Lower lobe of right lung (tissue), 2 donors: ENCODE data around the gene SIPA1. TPM values are rescaled to one million over a fixed set of nuclear protein-coding genes. Genes with fewer than 3 reads are reported as not detected.

Experiments used
- ATAC-seq, 2 donors: fragments of 200-7000 bp; cut with Tn5 transposase; one replicate each; pipeline ENCODE4 v1.9.1; 2020 to 2022; ENCODE audit warnings: mild to moderate bottlenecking in 2 of 2, moderate library complexity in 2 of 2
- DNase-seq: peaks from one replicate; pipeline ENCODE4 v3.0.0-alpha.2; 2020
- H3K27ac ChIP-seq: fragments of 200-600 bp; one replicate; pipeline ENCODE4 v1.8.0; 2022
- H3K27me3 ChIP-seq: fragments of 200-600 bp; one replicate; pipeline ENCODE4 v1.8.0; 2022; ENCODE audit warnings: low read depth
- H3K36me3 ChIP-seq: fragments of 200-600 bp; one replicate; pipeline ENCODE4 v1.8.0; 2022; ENCODE audit warnings: mild to moderate bottlenecking
- H3K4me1 ChIP-seq: fragments of 200-600 bp; one replicate; pipeline ENCODE4 v1.8.0; 2022
- H3K4me3 ChIP-seq: fragments of 200-600 bp; one replicate; pipeline ENCODE4 v1.8.0; 2022; ENCODE audit warnings: mild to moderate bottlenecking
- H3K9me3 ChIP-seq: fragments of 200-600 bp; one replicate; pipeline ENCODE4 v1.8.0; 2022
- intact Hi-C: fragments of 100-400 bp; cut with DNase I; formaldehyde crosslinking; loops from one replicate; pipeline ENCODE4 v1.11.0; 2022
- total RNA-seq: library from RNA; stranded (reverse); fragmentation: NEBNext Ultra II Directional; extraction: Animal tissue kit (Norgen Biotek cat#: 25700); gene quantifications from one replicate; pipeline ENCODE4 v1.2.1, GENCODE V29; 2021
- TF ChIP-seq, protein P1 (sequence below): fragments of 200-600 bp; IDR thresholded peaks from one replicate; pipeline ENCODE4 v1.8.0; 2022; ENCODE audit warnings: antibody characterized with exemption, mild to moderate bottlenecking
- donor health status: DM: no; HTN: yes; CAD: no; lungs with severe emphysema.

The SIPA1 gene
- total RNA-seq, 1 donor from 2014 or later = 102 TPM

DNA sequence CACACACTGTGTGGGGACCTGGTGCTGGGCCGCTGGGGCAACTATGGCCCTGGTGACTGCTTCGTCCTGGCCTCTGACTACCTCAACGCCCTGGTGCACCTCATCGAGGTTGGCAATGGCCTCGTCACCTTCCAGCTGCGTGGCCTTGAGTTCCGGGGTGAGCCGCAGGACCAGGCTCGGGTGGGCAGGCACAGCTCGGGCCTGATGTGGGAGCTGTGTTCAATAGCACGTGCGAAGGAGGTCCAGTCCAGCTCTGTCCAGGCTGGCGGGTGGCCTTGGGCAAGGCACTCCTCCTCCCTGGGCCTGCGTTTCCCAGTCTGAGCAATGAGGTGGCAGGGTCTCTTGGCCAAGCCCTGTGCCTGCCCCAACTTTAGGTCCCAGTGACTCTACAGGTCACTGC is 8.3 kb upstream of the SIPA1 start:
- DNase-seq (no peak), ATAC-seq (no peak)
- intact Hi-C loops = no loop called here
- Histone ChIP-seq H3K27me3 (no peaks in the 10 kb centered on the region), H3K4me3 (no peak overlapping the region), H3K4me1 (peaks cover 10% of the 10 kb centered on the region), H3K27ac (no peak overlapping the region), H3K36me3 (peaks cover 99% of the 10 kb centered on the region), H3K9me3 (no peaks in the 10 kb centered on the region)
- TF ChIP-seq, protein P1, sequence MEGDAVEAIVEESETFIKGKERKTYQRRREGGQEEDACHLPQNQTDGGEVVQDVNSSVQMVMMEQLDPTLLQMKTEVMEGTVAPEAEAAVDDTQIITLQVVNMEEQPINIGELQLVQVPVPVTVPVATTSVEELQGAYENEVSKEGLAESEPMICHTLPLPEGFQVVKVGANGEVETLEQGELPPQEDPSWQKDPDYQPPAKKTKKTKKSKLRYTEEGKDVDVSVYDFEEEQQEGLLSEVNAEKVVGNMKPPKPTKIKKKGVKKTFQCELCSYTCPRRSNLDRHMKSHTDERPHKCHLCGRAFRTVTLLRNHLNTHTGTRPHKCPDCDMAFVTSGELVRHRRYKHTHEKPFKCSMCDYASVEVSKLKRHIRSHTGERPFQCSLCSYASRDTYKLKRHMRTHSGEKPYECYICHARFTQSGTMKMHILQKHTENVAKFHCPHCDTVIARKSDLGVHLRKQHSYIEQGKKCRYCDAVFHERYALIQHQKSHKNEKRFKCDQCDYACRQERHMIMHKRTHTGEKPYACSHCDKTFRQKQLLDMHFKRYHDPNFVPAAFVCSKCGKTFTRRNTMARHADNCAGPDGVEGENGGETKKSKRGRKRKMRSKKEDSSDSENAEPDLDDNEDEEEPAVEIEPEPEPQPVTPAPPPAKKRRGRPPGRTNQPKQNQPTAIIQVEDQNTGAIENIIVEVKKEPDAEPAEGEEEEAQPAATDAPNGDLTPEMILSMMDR = no peak

DNA sequence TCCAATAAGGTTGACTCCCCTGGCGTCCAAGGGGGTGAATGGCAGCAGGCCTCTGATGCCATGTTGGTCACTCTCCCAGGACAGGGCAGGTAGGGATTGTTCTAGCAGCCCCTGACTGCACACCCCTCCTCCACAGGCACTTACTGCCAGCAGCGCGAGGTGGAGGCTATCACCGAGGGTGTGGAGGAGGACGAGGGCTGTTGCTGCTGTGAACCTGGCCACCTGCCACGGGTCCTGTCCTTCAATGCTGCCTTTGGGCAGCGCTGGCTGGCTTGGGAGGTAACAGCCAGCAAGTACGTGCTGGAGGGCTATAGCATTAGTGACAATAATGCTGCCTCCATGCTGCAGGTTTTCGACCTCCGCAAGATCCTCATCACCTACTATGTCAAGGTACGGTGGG is 7.7 kb upstream of the SIPA1 start:
- peaks cover 99% of the 10 kb centered on the region for H3K36me3 ChIP-seq
- TF ChIP-seq, protein P1 = no peak
- no peak overlapping the region for H3K4me3 ChIP-seq
- peaks cover 10% of the 10 kb centered on the region for H3K4me1 ChIP-seq
- no peaks in the 10 kb centered on the region for H3K9me3 ChIP-seq
- H3K27ac ChIP-seq = no peak overlapping the region
- DNase-seq = no peak
- ATAC-seq = no peak
- intact Hi-C loops = no loop called here
- H3K27me3 ChIP-seq = no peaks in the 10 kb centered on the region

DNA sequence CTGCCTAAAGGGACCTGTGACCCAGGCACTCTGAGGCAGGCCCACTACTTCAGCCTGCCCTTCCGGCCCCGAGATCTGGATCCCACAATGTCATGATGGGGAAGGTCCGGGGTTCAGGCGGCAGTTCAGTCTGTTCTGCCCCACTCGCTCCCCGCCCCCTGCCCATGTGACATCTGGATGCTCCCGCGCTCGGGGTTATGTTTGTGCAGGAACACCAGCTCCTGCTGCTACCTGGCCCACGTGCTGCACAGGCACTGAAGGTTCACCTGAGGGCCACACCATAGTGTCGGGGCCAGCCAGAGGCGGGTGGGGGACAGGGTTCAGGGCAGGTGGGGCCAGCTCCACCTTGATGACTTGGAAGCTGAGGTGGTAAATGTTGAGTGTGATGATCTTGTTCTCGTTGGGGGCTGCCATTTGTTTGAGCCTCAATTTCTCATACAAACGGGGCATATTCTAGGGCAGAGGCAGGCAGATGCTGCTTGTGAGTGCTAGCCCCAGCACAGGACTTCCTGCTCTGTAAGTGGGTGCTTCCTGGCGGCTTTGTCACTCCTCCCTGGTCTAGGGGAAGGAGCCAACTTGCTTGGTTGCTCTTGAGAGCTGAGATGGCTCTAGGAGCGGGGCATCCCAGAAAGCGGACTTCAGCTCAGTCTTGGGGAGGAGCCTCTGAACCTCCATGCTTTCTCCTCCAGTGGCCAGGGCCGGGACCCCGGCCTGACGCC is 4.4 kb upstream of the SIPA1 start:
- Histone ChIP-seq H3K4me1 (peaks cover 13% of the 10 kb centered on the region), H3K36me3 (peaks cover 86% of the 10 kb centered on the region), H3K4me3 (no peak overlapping the region), H3K27ac (no peak overlapping the region), H3K27me3 (no peaks in the 10 kb centered on the region), H3K9me3 (no peaks in the 10 kb centered on the region)
- no peak for ATAC-seq
- no peak for DNase-seq
- intact Hi-C loops = no loop called here
- TF ChIP-seq, protein P1 = no peak

DNA sequence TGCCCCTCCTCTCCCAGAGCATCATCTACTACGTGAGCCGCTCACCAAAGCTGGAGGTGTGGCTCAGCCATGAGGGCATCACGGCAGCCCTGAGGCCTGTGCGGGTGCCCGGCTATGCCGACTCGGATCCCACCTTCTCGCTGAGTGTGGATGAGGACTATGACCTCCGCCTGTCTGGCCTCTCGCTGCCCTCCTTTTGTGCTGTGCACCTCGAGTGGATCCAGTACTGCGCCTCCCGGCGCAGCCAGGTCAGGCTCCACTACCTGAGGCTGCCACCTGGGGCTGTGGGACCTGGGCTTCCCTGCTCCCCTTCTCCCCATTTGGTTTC is 3.8 kb upstream of the SIPA1 start:
- ATAC-seq (no peak), DNase-seq (no peak)
- peaks cover 81% of the 10 kb centered on the region for H3K36me3 ChIP-seq
- no peak overlapping the region for H3K27ac ChIP-seq
- intact Hi-C loops = no loop called here
- H3K9me3 ChIP-seq = no peaks in the 10 kb centered on the region
- TF ChIP-seq, protein P1 = no peak
- H3K4me1 ChIP-seq = peaks cover 18% of the 10 kb centered on the region
- no peaks in the 10 kb centered on the region for H3K27me3 ChIP-seq
- no peak overlapping the region for H3K4me3 ChIP-seq

DNA sequence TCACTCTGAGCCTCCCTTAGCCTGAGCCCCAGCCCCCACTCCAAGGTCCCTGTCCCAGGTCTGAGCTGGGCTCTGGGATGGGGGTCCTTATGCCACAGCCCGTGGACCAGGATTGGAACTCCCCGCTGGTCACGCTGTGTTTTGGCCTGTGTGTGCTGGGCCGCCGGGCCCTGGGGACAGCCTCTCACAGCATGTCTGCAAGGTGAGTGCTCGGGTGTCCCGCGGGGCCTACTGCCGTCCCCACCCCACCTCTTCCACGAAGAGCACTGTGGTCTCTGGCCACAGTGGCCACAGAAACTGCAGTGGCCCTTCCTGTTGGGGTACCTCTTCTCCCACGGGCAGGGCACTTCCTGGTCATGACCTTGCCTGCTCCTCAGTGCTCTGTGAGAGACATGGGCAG is 3.5 kb upstream of the SIPA1 start:
- DNase-seq (no peak), ATAC-seq (no peak)
- Histone ChIP-seq H3K27me3 (no peaks in the 10 kb centered on the region), H3K9me3 (no peaks in the 10 kb centered on the region), H3K4me3 (no peak overlapping the region), H3K4me1 (peaks cover 22% of the 10 kb centered on the region), H3K27ac (no peak overlapping the region), H3K36me3 (peaks cover 77% of the 10 kb centered on the region)
- TF ChIP-seq, protein P1 = no peak
- intact Hi-C loops = no loop called here
